ENCODE data around the gene RRM1.

RRM1 gene

GRCh38 chr11:4178813-4179662 is 84.4 kb downstream of the RRM1 start:
- no peak overlapping the region for H3K27ac ChIP-seq (ENCODE audit: low read depth, low read length, severe bottlenecking)
- no peaks in the 10 kb centered on the region for H3K36me3 ChIP-seq (ENCODE audit: control insufficient read depth, insufficient read depth, low read length)
- WGBS, 2 experiments (ENCODE audit: insufficient coverage in 2 of 2) = 67 to 80% methylated on average over 1 to 3 of the region's 3 CpGs
- no peak overlapping the region for H3K4me3 ChIP-seq (ENCODE audit: extremely low read depth, insufficient read depth, low read length, poor library complexity, severe bottlenecking)
- H3K9me3 ChIP-seq (ENCODE audit: control insufficient read depth, low read length) = no peaks in the 10 kb centered on the region
- no peaks in the 10 kb centered on the region for H3K4me1 ChIP-seq (ENCODE audit: control insufficient read depth, insufficient read depth, low read length, poor library complexity, severe bottlenecking)

- Histone ChIP-seq H3K4me1 (ENCODE audit: control insufficient read depth, insufficient read depth, low read length, poor library complexity, severe bottlenecking) (no peaks in the 10 kb centered on the region), H3K27ac (ENCODE audit: low read depth, low read length, severe bottlenecking) (no peak overlapping the region), H3K36me3 (ENCODE audit: control insufficient read depth, insufficient read depth, low read length) (no peaks in the 10 kb centered on the region), H3K9me3 (ENCODE audit: control insufficient read depth, low read length) (no peaks in the 10 kb centered on the region), H3K4me3 (ENCODE audit: extremely low read depth, insufficient read depth, low read length, poor library complexity, severe bottlenecking) (no peak overlapping the region)
- WGBS, 2 experiments (ENCODE audit: insufficient coverage in 2 of 2) = 81 to 100% methylated on average over 2 to 3 of the region's 5 CpGs
Measured at GRCh38 chr11:4180441-4181183, 86.0 kb downstream of the RRM1 start.

GRCh38 chr11:4181782-4182721 is 87.5 kb downstream of the RRM1 start:
- 88 to 100% methylated on average over 2 to 3 of the region's 9 CpGs for WGBS, 2 experiments (ENCODE audit: insufficient coverage in 2 of 2)
- Histone ChIP-seq H3K4me1 (ENCODE audit: control insufficient read depth, insufficient read depth, low read length, poor library complexity, severe bottlenecking) (no peaks in the 10 kb centered on the region), H3K9me3 (ENCODE audit: control insufficient read depth, low read length) (no peaks in the 10 kb centered on the region), H3K27ac (ENCODE audit: low read depth, low read length, severe bottlenecking) (no peak overlapping the region), H3K4me3 (ENCODE audit: extremely low read depth, insufficient read depth, low read length, poor library complexity, severe bottlenecking) (no peak overlapping the region), H3K36me3 (ENCODE audit: control insufficient read depth, insufficient read depth, low read length) (no peaks in the 10 kb centered on the region)

DNA sequence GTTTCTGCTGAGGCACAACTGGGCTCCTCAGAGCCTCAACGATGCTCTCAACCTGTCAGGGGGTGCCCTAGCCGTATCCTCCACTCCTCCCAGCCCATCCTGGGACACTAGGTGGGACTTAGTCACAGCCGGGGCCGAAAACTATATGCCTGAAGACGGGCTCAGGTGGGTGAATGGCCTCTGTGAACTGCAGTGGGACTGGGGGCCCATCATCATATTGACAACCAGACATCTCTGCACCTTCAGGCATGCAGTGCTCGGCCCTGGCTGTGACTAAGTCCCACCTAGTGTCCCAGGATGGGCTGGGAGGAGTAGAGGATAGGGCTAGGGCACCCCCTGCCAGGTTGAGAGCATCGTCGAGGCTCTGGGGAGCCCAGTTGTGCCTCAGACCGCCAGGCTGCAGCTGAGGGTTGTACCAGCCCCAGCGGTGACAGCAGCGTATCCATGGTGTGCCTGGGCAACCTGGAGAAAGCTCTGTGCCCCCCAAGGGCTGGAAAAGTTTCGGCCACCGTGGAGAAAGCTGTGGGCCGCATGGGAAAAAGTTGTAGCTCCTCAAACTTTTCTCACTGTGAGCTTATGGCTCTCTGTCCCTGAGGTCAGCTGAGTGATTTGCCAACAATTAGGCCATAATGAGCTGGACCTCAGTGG is 88.9 kb downstream of the RRM1 start:
- WGBS, 2 experiments (ENCODE audit: insufficient coverage in 2 of 2) = 82 to 88% methylated on average over 11 to 13 of the region's 14 CpGs
- H3K4me1 ChIP-seq (ENCODE audit: control insufficient read depth, insufficient read depth, low read length, poor library complexity, severe bottlenecking) = peaks cover 7% of the 10 kb centered on the region
- no peak overlapping the region for H3K4me3 ChIP-seq (ENCODE audit: extremely low read depth, insufficient read depth, low read length, poor library complexity, severe bottlenecking)
- H3K27ac ChIP-seq (ENCODE audit: low read depth, low read length, severe bottlenecking) = no peak overlapping the region
- H3K36me3 ChIP-seq (ENCODE audit: control insufficient read depth, insufficient read depth, low read length) = no peaks in the 10 kb centered on the region
- H3K9me3 ChIP-seq (ENCODE audit: control insufficient read depth, low read length) = no peaks in the 10 kb centered on the region

GRCh38 chr11:4184163-4184916 is 89.7 kb downstream of the RRM1 start:
- Histone ChIP-seq H3K9me3 (ENCODE audit: control insufficient read depth, low read length) (no peaks in the 10 kb centered on the region), H3K4me3 (ENCODE audit: extremely low read depth, insufficient read depth, low read length, poor library complexity, severe bottlenecking) (no peak overlapping the region), H3K36me3 (ENCODE audit: control insufficient read depth, insufficient read depth, low read length) (no peaks in the 10 kb centered on the region), H3K27ac (ENCODE audit: low read depth, low read length, severe bottlenecking) (peak overlapping the region; percentile 47), H3K4me1 (ENCODE audit: control insufficient read depth, insufficient read depth, low read length, poor library complexity, severe bottlenecking) (peaks cover 7% of the 10 kb centered on the region)
- WGBS, 2 experiments (ENCODE audit: insufficient coverage in 2 of 2) = 69 to 78% methylated on average over 4 to 6 of the region's 7 CpGs

DNA sequence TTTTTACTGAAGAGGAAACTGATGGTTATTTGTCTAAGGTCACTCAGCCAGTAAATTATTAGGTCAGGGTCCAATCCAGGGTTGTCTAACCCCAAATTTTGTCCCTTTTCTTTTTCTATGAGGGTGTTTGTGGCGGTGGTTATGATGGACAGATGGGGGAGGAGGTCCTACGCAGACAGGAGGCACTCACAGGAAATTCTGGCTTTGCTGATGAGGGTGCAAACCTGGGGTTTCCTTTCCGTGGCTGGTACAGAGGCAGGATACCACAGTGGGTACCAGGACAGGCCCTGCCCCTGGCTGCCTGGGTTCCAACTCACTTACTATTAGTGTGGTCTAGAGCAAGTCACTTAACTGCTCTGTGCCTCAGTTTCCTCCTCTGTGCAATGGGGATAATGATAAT is 91.0 kb downstream of the RRM1 start:
- 94 to 100% methylated on average over 1 to 2 of the region's 3 CpGs for WGBS, 2 experiments (ENCODE audit: insufficient coverage in 2 of 2)
- H3K36me3 ChIP-seq (ENCODE audit: control insufficient read depth, insufficient read depth, low read length) = no peaks in the 10 kb centered on the region
- H3K4me3 ChIP-seq (ENCODE audit: extremely low read depth, insufficient read depth, low read length, poor library complexity, severe bottlenecking) = no peak overlapping the region
- no peaks in the 10 kb centered on the region for H3K9me3 ChIP-seq (ENCODE audit: control insufficient read depth, low read length)
- H3K4me1 ChIP-seq (ENCODE audit: control insufficient read depth, insufficient read depth, low read length, poor library complexity, severe bottlenecking) = peaks cover 7% of the 10 kb centered on the region
- H3K27ac ChIP-seq (ENCODE audit: low read depth, low read length, severe bottlenecking) = no peak overlapping the region

- WGBS, 2 experiments (ENCODE audit: insufficient coverage in 2 of 2) = 51 to 55% methylated on average over 9 of the region's 9 CpGs
- H3K4me1 ChIP-seq (ENCODE audit: control insufficient read depth, insufficient read depth, low read length, poor library complexity, severe bottlenecking) = peaks cover 7% of the 10 kb centered on the region
- H3K27ac ChIP-seq (ENCODE audit: low read depth, low read length, severe bottlenecking) = no peak overlapping the region
- peak overlapping the region; percentile 58 for H3K4me3 ChIP-seq (ENCODE audit: extremely low read depth, insufficient read depth, low read length, poor library complexity, severe bottlenecking)
- no peaks in the 10 kb centered on the region for H3K36me3 ChIP-seq (ENCODE audit: control insufficient read depth, insufficient read depth, low read length)
- H3K9me3 ChIP-seq (ENCODE audit: control insufficient read depth, low read length) = no peaks in the 10 kb centered on the region
Measured at GRCh38 chr11:4186464-4187054, 92.0 kb downstream of the RRM1 start.

DNA sequence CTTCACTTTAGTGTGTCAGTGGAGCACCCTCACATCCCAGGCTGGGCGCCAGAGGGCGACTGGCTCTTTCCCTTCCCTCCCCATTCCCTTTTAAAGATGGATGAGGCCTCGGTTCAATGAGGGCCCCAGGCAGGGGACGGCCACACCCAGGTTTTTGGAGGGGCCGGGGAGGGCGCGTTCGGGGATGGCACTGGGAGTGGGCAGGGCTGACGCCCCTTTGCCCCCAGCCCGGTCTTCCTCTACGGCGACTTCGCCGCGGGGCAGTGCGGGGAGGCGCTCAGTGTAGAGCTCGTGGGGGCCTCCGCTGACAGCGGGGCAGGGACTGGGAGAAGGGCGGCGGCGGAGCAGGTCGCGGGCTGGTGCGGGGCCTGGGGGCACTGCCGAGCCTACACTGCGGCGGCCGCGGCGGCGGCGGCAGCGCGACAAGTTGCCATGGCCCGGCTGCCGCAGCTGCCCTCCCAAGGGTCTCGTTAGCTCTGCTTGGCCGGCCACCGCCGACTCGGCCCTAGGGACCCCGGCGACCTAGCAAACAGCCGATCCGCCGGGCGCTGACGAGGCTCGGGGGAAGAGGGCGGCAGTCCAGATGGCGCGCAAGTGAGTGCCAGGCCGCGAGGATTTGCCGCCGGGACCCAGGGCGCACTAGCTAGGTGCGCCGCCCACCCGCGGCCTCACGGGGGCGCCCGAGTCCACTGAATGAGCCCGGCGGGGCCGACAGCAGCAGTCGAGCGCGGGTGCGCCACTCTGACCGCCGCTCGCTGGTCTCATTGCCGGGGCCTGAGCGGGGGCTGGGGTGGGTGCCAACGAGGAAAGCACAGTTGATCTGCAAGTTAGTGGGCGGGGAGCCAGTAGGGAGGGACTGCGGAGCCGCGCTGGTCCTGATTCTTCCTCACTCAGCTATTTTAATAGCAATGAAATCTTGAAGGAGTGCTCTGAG is 92.7 kb downstream of the RRM1 start:
- H3K4me3 ChIP-seq (ENCODE audit: extremely low read depth, insufficient read depth, low read length, poor library complexity, severe bottlenecking) = peak overlapping the region; percentile 58
- H3K4me1 ChIP-seq (ENCODE audit: control insufficient read depth, insufficient read depth, low read length, poor library complexity, severe bottlenecking) = peaks cover 7% of the 10 kb centered on the region
- no peak overlapping the region for H3K27ac ChIP-seq (ENCODE audit: low read depth, low read length, severe bottlenecking)
- H3K36me3 ChIP-seq (ENCODE audit: control insufficient read depth, insufficient read depth, low read length) = no peaks in the 10 kb centered on the region
- H3K9me3 ChIP-seq (ENCODE audit: control insufficient read depth, low read length) = no peaks in the 10 kb centered on the region
- WGBS, 2 experiments (ENCODE audit: insufficient coverage in 2 of 2) = 0% methylated on average over 60 to 69 of the region's 83 CpGs
